GM19025 (cell line): ENCODE data around the gene LY6G6F.

Experiments
- ATAC-seq: cut with Tn5 transposase; IDR thresholded peaks from one replicate; pipeline ENCODE4 v1.9.1; 2021; ENCODE audit warnings: mild to moderate bottlenecking, low read depth, moderate library complexity; ENCODE audit not compliant: unreplicated experiment

Gene LY6G6F

GRCh38 chr6:31676322-31676903 lies 30.3 kb upstream of the LY6G6F start:
- no peak for ATAC-seq

- no peak for ATAC-seq
These were observed 29.8 kb upstream of the LY6G6F start for GRCh38 chr6:31676904-31677303.

GRCh38 chr6:31677955-31678354 lies 28.7 kb upstream of the LY6G6F start:
- ATAC-seq: no peak

- no peak for ATAC-seq
These were observed 26.2 kb upstream of the LY6G6F start, which contains the start of gene LY6G5C for GRCh38 chr6:31680226-31681134. Gene LY6G5C, minus strand, starts transcription at chr6:31681067. Its CDS starts 694 bp downstream, at chr6:31680373.

- no peak for ATAC-seq
These were observed 25.5 kb upstream of the LY6G6F start for GRCh38 chr6:31681135-31681671.

GRCh38 chr6:31683591-31683990 lies 23.1 kb upstream of the LY6G6F start:
- no peak for ATAC-seq

GRCh38 chr6:31686483-31686882 lies 20.2 kb upstream of the LY6G6F start:
- ATAC-seq: no peak

GRCh38 chr6:31687321-31687720 lies 19.3 kb upstream of the LY6G6F start:
- no peak for ATAC-seq

GRCh38 chr6:31687860-31688693 lies 18.6 kb upstream of the LY6G6F start:
- ATAC-seq: no peak

- no peak for ATAC-seq
These were observed 17.2 kb upstream of the LY6G6F start for GRCh38 chr6:31689249-31690110.

- no peak for ATAC-seq
These were observed 16.2 kb upstream of the LY6G6F start for GRCh38 chr6:31690231-31691077.

GRCh38 chr6:31691078-31691463 lies 15.6 kb upstream of the LY6G6F start:
- ATAC-seq: no peak

- ATAC-seq: no peak
These were observed 15.0 kb upstream of the LY6G6F start for GRCh38 chr6:31691564-31692108.

GRCh38 chr6:31692353-31692752 lies 14.3 kb upstream of the LY6G6F start:
- no peak for ATAC-seq

- no peak for ATAC-seq
These were observed 13.8 kb upstream of the LY6G6F start for GRCh38 chr6:31692886-31693285.

GRCh38 chr6:31693535-31693934 lies 13.1 kb upstream of the LY6G6F start:
- ATAC-seq: no peak

GRCh38 chr6:31697555-31697954 lies 9.1 kb upstream of the LY6G6F start:
- no peak for ATAC-seq

- ATAC-seq: no peak
These were observed 5.8 kb upstream of the LY6G6F start for GRCh38 chr6:31700740-31701401.
